ENCODE results near the gene HPX.

HPX gene

DNA sequence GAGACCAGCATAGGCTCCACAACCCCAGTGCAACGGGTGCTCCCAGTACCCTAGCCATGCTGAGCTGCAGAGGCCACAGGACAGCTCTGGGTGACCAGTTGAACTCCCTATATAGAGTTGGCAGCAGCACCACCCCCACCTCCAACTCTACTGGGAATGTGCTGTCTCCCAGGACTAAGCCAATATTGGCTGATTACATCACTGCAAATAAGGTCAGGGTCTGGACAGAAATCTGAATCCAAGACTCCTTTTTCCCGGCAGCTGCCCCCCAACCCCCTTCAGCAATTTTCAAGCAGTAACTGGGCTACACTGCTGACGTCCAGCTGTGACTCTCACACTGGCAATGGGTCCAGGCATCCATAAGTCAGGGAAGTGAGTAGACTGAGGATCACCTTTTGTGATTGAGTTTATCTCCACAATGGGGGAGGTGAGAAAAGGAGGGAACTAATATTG is at the start of gene HPX:
Gene HPX, minus strand, starts transcription at position 82 of the 453 bp plus-strand sequence. Its CDS starts 24 bp downstream, at position 58.
- no peak for DNase-seq

DNA sequence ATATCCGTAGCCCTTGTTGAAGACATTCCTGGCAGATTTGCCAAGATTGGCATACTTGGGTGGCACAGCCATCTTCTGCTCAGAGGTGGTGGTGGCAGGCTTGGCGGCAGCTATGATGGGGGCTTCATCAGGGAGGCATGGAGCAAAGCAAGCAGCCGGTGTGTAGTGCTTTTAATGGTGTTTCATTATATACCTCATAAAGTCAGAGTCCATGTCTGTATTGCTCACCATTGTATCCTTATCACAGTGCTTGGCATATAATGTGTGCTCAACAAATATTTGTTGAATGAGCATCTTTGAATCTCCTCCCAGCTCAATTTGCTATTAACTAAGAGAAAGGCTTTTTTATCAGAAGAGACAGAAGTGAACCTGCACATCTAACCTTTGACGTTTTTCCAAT is 48.5 kb upstream of the HPX start:
- DNase-seq = no peak

GRCh38 chr11:6488821-6489220 is 48.0 kb upstream of the HPX start:
- no peak for DNase-seq

DNA sequence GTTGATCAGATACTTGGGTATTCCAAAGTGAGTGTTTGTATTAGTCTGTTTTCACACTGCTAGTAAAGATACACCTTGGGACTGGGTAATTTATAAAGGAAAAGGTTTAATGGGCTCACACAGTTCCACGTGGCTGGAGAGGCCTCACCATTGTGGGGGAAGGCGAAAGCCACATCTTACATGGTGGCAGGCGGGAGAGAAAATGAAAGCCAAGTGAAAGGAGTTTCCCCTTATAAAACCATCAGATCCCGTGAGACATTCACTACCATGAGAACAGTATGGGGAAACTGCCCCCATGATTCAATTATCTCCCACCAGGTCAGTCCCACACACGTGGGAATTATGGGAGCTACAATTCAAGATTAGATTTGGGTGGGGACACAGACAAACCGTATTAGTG is 47.6 kb upstream of the HPX start:
- DNase-seq = no peak

DNA sequence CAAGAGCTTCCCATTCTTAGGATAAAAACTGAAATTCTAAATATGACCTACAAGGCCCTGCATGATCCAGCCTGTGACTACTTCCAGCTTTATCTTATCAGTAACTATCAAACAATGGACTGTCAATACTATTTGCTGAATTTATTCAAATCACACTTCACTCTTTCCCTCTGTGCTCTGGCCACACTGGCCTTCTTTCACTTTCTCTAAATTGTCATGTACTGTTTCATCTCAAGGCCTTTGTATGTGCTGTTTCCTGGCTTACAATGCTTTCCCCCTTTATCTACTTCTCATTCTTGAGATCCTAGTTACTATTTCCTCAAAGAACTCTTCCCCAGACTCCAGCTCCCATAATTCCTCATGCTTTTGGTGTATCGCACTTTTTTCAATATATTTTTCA is 46.2 kb upstream of the HPX start:
- no peak for DNase-seq

DNA sequence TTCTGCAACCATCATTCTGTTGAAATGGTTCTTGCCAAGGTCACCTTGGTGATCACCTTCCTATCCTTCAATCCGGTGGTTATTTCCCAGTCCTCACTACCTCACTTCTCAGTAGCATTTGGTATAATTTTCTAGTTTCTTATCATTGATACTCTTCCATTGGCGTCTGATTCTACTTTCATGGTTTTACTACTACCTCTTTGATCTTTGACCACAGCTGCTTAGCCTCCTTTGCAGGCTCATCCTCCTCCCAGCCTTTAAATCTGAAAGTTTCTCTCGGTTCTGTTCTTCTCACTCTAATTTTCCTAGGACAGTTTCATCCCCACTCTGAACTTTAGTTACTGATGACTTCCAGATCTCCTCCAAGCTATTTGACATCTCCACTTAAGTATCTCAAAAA is 45.5 kb upstream of the HPX start:
- DNase-seq = no peak

DNA sequence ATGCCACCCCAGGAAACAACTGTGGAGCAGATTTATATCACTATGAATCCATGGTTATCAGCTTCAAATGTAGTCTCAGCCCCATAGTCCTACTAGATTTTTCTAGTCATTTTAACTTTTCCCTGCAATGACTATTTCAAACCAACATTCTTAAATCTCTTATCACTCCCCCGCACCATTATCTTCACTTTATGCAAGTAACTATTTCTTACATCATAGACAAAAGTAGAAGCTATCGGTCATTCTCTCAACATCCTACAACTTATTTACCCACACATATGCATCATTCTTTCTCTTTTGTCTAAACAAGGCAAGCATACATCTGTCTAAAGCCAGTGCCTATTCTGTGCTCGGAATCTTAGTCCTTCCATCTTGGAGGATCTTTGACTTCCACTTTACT is 44.9 kb upstream of the HPX start:
- no peak for DNase-seq

DNA sequence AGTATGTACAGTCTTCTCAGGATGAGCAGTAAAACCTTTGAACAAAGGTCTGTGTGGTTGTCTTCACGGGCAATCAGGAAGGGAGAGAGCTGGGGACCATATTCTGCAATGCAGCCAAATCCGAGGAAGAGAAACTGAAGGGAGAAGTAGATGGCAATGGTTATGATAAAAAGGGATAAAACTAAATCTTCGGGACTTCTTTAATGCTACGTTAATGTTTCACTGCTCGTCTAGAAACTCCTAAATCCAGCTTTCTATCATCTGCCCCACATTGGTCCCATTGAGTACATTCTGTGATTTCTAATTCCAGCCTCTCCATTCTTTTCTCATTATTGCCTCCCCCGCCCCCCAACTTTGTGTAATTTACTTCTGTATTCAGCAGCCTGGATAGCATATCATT is 42.2 kb upstream of the HPX start:
- no peak for DNase-seq

GRCh38 chr11:6482441-6482840 is 41.7 kb upstream of the HPX start:
- no peak for DNase-seq

DNA sequence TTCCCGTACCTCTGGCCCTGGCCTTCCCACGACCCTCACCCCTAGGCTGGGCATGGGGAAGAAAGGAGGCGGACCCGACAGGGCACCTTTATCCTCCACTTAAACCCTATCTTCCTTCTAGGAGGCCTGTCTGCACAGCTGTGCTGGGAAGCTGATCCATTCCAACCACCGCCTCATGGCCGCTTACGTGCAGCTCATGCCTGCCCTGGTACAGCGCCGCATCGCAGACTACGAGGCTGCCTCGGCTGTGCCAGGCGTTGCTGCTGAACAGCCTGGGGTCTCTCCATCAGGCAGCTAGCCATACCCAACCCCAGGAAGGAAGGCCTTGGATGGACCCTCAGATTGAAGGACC is 41.1 kb upstream of the HPX start:
- no peak for DNase-seq

DNA sequence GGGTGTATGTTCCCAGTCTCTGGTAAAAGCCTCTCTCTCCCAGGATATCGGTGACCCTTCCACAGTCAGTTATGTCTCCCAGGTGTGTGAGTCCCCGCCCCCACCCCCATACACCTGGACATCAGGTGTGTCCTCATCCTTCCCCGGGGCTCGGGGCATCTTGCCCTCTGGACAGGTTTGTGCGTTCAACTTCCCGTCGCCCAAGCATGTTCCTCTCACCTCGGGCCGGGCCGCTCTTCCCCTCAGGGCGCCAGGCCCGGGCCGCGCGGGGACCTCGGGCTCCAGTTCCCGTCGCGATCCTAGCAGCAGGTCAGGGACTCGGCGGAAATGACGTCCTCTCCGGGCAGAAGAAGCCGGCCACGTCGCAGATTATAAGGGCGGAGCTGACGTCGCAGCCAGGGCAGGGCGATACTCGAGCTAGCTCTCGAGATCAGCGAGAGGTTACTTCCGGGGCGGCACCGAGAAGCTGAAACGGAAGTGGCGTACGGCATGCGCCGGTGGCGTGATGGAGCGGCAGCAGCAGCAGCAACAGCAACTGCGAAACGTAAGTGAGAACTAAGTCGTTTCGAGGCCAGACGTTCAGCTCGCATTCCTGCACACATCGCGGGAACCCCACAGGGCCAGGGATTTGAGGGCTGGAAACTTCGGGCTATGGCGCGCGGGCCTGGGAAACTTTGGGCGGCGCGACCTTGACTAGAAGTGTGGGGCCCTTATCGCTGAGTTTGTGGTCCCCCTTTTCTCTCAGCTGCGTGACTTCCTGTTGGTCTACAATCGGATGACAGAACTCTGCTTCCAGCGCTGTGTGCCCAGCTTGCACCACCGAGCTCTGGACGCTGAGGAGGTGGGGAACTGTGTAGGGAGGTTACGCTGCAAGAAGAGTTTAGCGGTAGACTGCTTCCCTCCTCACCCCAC is 40.5 kb upstream of the HPX start, which contains the start of the genes ARFIP2 and TIMM10B:
Gene ARFIP2, minus strand, starts transcription at position 320 of the 912 bp plus-strand sequence. CDS start 910 bp downstream, outside the sequence.
Gene TIMM10B, plus strand, starts transcription at position 490 of the 912 bp plus-strand sequence. Its CDS starts 16 bp downstream, at position 506.
- DNase-seq = peak; percentile 72

GRCh38 chr11:6480299-6480914 is 39.6 kb upstream of the HPX start:
- DNase-seq = no peak

DNA sequence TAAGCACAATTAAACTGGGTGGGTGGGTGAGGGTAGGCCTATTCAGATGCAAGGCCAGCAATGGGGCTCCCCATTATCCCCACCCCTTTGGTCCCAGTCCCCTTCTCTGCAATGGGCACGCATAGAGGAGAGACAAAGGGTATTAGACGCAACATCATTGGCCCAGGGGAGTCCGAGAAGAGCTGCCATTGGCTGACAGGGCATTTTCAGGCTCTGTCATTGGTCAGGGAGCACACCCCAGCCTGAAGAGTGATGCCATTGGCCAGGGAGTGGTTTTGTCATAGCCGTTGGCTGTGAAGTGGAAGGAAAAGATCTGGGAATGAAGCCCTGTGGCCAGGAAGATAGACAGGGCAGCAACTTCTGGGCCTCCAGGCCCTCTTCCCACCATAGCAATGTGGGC is 35.8 kb upstream of the HPX start:
- no peak for DNase-seq

DNA sequence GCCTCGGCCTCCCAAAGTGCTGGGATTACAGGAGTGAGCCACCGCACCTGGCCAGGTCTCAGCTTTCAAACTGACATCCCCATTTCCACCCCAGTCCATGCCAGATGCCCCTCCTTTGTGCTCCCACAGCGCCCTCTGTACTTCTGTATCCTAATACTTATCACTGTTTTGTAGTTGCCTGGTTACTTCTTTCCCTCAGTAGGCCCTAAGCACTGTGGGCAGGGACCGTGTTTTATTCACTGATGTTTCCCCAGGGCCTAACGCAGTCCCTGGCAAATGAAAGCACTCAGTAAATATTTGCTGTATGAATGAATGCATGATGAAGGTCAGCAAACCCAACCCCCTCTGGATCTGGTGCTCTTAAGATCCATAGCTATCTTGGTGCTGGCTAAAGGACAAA is 35.1 kb upstream of the HPX start:
- DNase-seq = no peak

- no peak for DNase-seq
Measured at GRCh38 chr11:6474806-6475500, 34.2 kb upstream of the HPX start.

- no peak for DNase-seq
Measured at GRCh38 chr11:6474413-6474792, 33.6 kb upstream of the HPX start.

DNA sequence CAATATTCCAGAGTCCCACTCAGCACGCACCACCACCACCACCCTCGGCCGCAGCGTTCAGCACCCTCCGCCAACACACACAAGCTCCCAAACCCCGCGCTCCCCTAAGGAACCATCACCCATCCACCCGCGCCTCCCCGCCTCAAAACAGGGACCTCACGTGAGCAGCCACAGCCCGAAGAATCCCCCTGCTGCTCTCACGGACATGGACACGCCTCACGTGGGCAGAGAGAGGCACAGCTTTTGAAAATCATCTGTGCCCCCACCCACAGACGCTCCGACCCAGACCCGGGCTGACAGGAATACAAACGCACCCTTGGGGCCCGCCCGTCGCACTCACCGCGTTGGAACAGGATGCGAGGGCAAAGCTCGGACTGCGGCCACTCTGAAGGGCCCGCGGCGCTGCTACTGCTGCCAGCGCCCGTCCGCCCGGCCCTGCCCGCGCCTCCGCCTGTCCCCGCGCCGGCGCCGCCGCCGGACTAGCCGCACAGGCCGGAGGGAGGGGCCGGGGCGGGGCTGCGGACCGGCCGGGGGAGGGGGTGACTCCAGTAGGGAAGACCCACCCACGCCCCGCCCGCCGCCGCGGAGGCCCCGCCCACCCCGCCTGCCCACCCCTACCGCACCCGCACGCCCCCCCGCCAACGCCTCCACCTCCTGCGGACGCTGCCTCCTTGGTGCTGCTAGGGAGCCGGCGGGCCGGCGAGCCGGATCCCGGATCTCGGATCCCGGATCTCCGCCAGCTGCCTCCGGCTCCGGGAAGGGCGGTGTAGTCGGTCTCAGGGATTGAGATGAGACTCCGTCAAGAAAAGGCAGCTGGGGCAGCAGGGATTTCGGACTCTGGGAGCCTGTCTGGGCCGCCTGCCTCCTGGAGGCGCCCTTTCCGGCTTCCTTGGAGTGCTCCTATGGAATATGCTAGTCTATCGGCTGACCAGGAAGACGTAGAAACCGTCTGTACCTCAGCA is 32.9 kb upstream of the HPX start, which contains the start of gene TRIM3:
Gene TRIM3, minus strand, starts transcription at position 491 of the 962 bp plus-strand sequence. CDS start 8,246 bp downstream, outside the sequence.
- peak; percentile 10 for DNase-seq

DNA sequence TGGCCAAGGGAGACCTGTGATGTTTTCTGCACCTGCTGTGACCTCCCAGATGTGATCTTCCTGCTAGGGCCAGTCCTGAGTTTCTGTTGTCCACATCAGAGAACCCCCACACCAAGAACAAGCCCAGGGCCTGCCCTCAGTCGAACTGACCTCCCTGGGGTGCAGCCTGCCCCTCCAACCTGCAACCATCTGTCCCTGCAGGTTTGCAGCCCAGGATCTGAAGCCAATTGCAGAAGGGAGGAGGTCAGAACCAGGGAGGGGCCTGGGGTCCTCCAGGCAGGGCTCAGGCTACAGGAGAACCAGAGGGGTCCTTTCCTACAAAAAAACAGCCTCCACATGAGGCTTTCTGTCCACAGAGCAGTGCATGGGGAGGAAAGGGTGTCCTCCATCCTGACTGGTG is 32.1 kb upstream of the HPX start:
- no peak for DNase-seq

DNA sequence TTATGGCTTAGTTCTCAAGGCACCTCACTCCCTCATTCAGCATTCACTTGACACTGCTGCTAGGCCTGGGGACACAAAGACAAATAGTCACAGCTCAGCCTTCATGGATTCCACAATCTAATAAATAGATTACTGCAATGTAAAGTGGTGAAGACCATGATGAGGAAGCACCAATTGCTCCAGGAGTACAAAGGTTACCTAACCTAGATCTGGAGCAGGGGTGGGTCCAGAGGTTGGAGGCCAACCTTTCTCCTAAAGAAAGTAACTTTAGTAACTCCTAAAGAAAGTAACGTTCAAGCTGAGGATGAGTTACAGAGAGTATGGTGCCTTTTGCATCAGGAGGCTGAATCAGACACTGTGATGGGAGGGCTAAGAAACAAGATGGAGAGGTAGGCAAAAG is 28.8 kb upstream of the HPX start:
- DNase-seq = no peak

DNA sequence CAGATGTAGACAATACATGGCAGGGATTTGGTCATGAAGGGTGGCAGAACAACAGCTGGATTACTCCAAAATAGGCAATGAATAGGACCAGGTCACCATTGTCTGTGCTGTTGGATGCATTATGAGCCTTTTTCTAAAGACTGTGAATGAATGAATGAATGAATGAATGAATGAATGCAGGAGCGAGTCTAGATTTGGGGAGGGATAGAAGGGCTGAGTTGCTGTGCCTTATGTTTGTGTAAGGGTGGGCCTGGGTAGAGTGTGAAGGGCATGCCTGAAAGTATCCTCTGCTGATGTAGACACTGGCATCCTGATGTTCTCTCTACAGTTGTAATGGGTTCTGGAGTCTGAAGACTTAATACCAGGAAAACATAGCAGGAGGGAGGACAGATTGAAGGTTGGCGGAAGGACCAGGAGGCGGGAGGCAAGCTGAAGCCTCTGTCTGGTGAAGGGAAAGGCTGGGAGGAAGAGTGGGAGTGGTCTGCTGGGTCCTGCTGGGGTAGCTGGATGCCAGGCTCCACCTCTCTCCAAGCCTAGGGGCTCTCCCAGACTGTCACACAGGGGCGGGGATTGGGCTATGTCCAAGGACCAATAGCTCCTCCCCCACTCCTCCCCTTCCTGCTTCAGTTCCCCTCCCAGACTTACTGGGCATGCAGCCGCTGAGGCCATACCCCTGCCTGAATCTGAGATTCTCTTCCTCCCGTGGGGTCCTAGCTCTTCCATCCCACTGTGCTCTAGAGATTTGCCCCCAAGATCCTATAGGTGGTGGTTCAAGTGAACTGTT is 28.1 kb upstream of the HPX start:
- DNase-seq = no peak

- no peak for DNase-seq
Measured at GRCh38 chr11:6459099-6459450, 18.3 kb upstream of the HPX start.
